ENCODE data around the gene CCDC152. TPM values are rescaled to one million over a fixed set of nuclear protein-coding genes. Genes with fewer than 3 reads are reported as not detected.
A peak's percentile ranks its signal among the peaks of the same experiment; 100 is the strongest.

CCDC152 gene
- total and polyA plus RNA-seq, 2 of the 13 experiments (the other 11 are each of a cell fraction or from before 2014, with no cell fraction given), result 0.20 to 0.36 TPM

GRCh38 chr5:42799241-42799608 is 42.6 kb downstream of the CCDC152 start (continued):
- TF ChIP-seq MBD4 (IDR thresholded peaks at IDR 0.05; ENCODE audit: borderline replicate concordance, low read length) (peak; percentile 96; the same call in 1 of the 2 replicates), STAG1 (CRISPR knock-in tag; IDR thresholded peaks at IDR 0.05) (no peak), PHF5A (CRISPR knock-in tag; IDR thresholded peaks at IDR 0.05; ENCODE audit: low read depth, unreplicated experiment) (peak; percentile 30), KLF9 (CRISPR knock-in tag; IDR thresholded peaks at IDR 0.05; ENCODE audit: low read depth) (peak; percentile 13; the same call in 1 of the 2 replicates), SETDB1 (CRISPR knock-in tag; IDR thresholded peaks at IDR 0.05; ENCODE audit: borderline replicate concordance) (no peak), CEBPB (IDR thresholded peaks at IDR 0.05; ENCODE audit: borderline replicate concordance, low read depth, low read length) (no peak), ZNF430 (CRISPR knock-in tag; IDR thresholded peaks at IDR 0.05) (no peak), ZNF775 (CRISPR knock-in tag; IDR thresholded peaks at IDR 0.05; ENCODE audit: borderline replicate concordance) (no peak), ZNF513 (CRISPR knock-in tag; conservative IDR thresholded peaks at IDR 0.05) (no peak), ZSCAN21 (CRISPR knock-in tag; IDR thresholded peaks at IDR 0.05; ENCODE audit: borderline replicate concordance) (no peak), THAP7 (CRISPR knock-in tag; IDR thresholded peaks at IDR 0.05) (no peak), SSRP1 (CRISPR knock-in tag; IDR thresholded peaks at IDR 0.05) (peak; percentile 84; the same call in 1 of the 2 replicates), ZC3H4 (CRISPR knock-in tag; IDR thresholded peaks at IDR 0.05; ENCODE audit: borderline replicate concordance) (no peak; the same call in 1 of the 2 replicates), TOE1 (CRISPR knock-in tag; IDR thresholded peaks at IDR 0.05) (peak; percentile 5; the same call in 1 of the 2 replicates), NKX3-1 (CRISPR knock-in tag; IDR thresholded peaks at IDR 0.05) (peak; percentile 67; the same call in 1 of the 2 replicates), SP4 (CRISPR knock-in tag; IDR thresholded peaks at IDR 0.05) (no peak), AKNA (CRISPR knock-in tag; IDR thresholded peaks at IDR 0.05; ENCODE audit: borderline replicate concordance) (peak; percentile 77; the same call in 1 of the 2 replicates), TFE3 (CRISPR knock-in tag; IDR thresholded peaks at IDR 0.05) (no peak), RBM22 (optimal IDR thresholded peaks at IDR 0.05; ENCODE audit: low read length) (no peak)

All from HepG2 (cell line).